HL-60 (cell line): Measurements from ENCODE around the gene HECTD4.

Experiments
- CTCF ChIP-seq: IDR thresholded peaks from one replicate; pipeline ENCODE4 v1.5.1; 2011; ENCODE audit warnings: low read length, control low read depth, inconsistent platforms; ENCODE audit not compliant: insufficient read depth
- GABPA ChIP-seq: IDR thresholded peaks from 2 replicates; pipeline ENCODE4 v1.6.1; 2012; ENCODE audit warnings: low read depth
- POLR2AphosphoS5 ChIP-seq: IDR thresholded peaks from 2 replicates; pipeline ENCODE4 v1.6.1; 2012; ENCODE audit warnings: low read depth
- SPI1 ChIP-seq: IDR thresholded peaks from 2 replicates; pipeline ENCODE4 v1.6.1; 2012; ENCODE audit warnings: low read depth, mild to moderate bottlenecking, borderline replicate concordance
- TF ChIP-seq, protein P1 (sequence below): IDR thresholded peaks from 2 replicates; pipeline ENCODE4 v1.6.1; 2012; ENCODE audit warnings: low read depth; ENCODE audit not compliant: insufficient replicate concordance

GRCh38 chr12:112357214-112357613 lies 25.0 kb downstream of the HECTD4 start:
- TF ChIP-seq CTCF (no peak), POLR2AphosphoS5 (no peak), SPI1 (no peak), GABPA (no peak)
- TF ChIP-seq, protein P1, sequence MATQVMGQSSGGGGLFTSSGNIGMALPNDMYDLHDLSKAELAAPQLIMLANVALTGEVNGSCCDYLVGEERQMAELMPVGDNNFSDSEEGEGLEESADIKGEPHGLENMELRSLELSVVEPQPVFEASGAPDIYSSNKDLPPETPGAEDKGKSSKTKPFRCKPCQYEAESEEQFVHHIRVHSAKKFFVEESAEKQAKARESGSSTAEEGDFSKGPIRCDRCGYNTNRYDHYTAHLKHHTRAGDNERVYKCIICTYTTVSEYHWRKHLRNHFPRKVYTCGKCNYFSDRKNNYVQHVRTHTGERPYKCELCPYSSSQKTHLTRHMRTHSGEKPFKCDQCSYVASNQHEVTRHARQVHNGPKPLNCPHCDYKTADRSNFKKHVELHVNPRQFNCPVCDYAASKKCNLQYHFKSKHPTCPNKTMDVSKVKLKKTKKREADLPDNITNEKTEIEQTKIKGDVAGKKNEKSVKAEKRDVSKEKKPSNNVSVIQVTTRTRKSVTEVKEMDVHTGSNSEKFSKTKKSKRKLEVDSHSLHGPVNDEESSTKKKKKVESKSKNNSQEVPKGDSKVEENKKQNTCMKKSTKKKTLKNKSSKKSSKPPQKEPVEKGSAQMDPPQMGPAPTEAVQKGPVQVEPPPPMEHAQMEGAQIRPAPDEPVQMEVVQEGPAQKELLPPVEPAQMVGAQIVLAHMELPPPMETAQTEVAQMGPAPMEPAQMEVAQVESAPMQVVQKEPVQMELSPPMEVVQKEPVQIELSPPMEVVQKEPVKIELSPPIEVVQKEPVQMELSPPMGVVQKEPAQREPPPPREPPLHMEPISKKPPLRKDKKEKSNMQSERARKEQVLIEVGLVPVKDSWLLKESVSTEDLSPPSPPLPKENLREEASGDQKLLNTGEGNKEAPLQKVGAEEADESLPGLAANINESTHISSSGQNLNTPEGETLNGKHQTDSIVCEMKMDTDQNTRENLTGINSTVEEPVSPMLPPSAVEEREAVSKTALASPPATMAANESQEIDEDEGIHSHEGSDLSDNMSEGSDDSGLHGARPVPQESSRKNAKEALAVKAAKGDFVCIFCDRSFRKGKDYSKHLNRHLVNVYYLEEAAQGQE: no peak
